DOHH2 (cell line): Measurements from ENCODE around the gene CHCHD1.

Experiments
- H3F3A ChIP-seq: fragments of 200-600 bp; sonication (generic), shearing (Covaris generic); 2 replicates; pipeline ENCODE4 v1.6.0; 2016; ENCODE audit warnings: antibody characterized with exemption, mild to moderate bottlenecking; ENCODE audit not compliant: control insufficient read depth, insufficient read depth
- H3K27ac ChIP-seq: fragments of 200-600 bp; sonication (generic); 2 replicates; pipeline ENCODE4 v1.5.1; 2014; ENCODE audit warnings: low read depth, mild to moderate bottlenecking, low read length, moderate library complexity
- H3K27me3 ChIP-seq: fragments of 200-600 bp; sonication (generic); 2 replicates; pipeline ENCODE4 v1.6.1; 2014; ENCODE audit warnings: mild to moderate bottlenecking, low read length, mixed read lengths; ENCODE audit not compliant: control insufficient read depth
- H3K36me3 ChIP-seq: fragments of 200-600 bp; sonication (generic); 2 replicates; pipeline ENCODE4 v1.6.1; 2014; ENCODE audit warnings: mild to moderate bottlenecking, low read length, moderate library complexity, mixed read lengths; ENCODE audit not compliant: control insufficient read depth
- H3K4me1 ChIP-seq: fragments of 200-600 bp; sonication (generic); 2 replicates; pipeline ENCODE4 v1.6.1; 2014; ENCODE audit warnings: mild to moderate bottlenecking, low read length, mixed read lengths; ENCODE audit not compliant: control insufficient read depth
- H3K4me2 ChIP-seq: fragments of 200-600 bp; sonication (generic); 2 replicates; pipeline ENCODE4 v1.6.0; 2014; ENCODE audit warnings: mild to moderate bottlenecking, low read length, moderate library complexity
- H3K4me3 ChIP-seq: fragments of 200-600 bp; sonication (generic); 2 replicates; pipeline ENCODE4 v1.5.1; 2014; ENCODE audit warnings: mild to moderate bottlenecking, low read length, mixed read lengths
- H3K79me2 ChIP-seq: fragments of 200-600 bp; sonication (generic); 2 replicates; pipeline ENCODE4 v1.6.1; 2014; ENCODE audit warnings: mild to moderate bottlenecking, low read length, mixed read lengths; ENCODE audit not compliant: control insufficient read depth
- H3K9me2 ChIP-seq: fragments of 200-600 bp; sonication (generic); replicated peaks from 2 replicates; pipeline ENCODE4 v1.6.1; 2014; ENCODE audit warnings: mild to moderate bottlenecking, low read length, mixed read lengths; ENCODE audit not compliant: control insufficient read depth
- H3K9me3 ChIP-seq: fragments of 200-600 bp; sonication (generic); 2 replicates; pipeline ENCODE4 v1.6.1; 2014; ENCODE audit warnings: antibody characterized with exemption, low read length, mixed read lengths; ENCODE audit not compliant: control insufficient read depth, insufficient read depth
- H4K20me1 ChIP-seq: fragments of 200-600 bp; sonication (generic); 2 replicates; pipeline ENCODE4 v1.6.0; 2014; ENCODE audit warnings: low read depth, mild to moderate bottlenecking, antibody characterized with exemption, low read length, moderate library complexity; ENCODE audit not compliant: control insufficient read depth, insufficient read depth
- CTCF ChIP-seq: fragments of 200-600 bp; sonication (generic); IDR thresholded peaks from one replicate; pipeline ENCODE4 v1.5.1; 2014; ENCODE audit warnings: antibody characterized with exemption, mild to moderate bottlenecking, low read depth, low read length; ENCODE audit not compliant: poor library complexity, severe bottlenecking
- EZH2phosphoT487 ChIP-seq: fragments of 200-600 bp; sonication (generic); IDR thresholded peaks from 2 replicates; pipeline ENCODE4 v1.6.1; 2017; ENCODE audit warnings: borderline replicate concordance, mild to moderate bottlenecking, antibody characterized with exemption, low read length, moderate library complexity, mixed read lengths

The CHCHD1 gene

DNA sequence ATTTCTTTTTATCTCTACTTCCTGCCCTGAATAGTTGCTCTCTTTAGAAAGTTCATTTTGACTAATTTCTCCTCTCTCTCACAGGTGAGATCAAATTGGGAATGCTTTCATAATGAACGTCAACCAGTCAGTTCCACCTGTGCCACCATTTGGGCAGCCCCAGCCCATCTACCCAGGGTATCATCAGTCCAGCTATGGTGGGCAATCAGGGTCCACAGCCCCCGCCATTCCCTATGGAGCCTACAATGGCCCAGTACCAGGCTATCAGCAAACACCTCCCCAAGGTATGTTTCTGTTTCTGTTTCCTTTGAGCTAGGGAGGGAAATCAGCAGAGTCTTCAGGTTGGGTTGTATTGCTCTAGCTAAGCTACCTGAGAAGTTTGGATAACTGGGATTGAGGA is 35.1 kb upstream of the CHCHD1 start:
- H3K4me2 ChIP-seq = no peak overlapping the region

GRCh38 chr10:73750819-73751218 is 31.0 kb upstream of the CHCHD1 start:
- Histone ChIP-seq H3K36me3 (peaks cover 62% of the 10 kb centered on the region), H3K9me2 (no peaks in the 10 kb centered on the region), H3F3A (no peaks in the 10 kb centered on the region), H3K79me2 (peaks cover 34% of the 10 kb centered on the region), H4K20me1 (no peaks in the 10 kb centered on the region; the same call in 1 of the 2 replicates), H3K9me3 (no peaks in the 10 kb centered on the region), H3K27ac (no peak overlapping the region), H3K4me3 (no peak overlapping the region), H3K4me2 (no peak overlapping the region), H3K4me1 (no peaks in the 10 kb centered on the region), H3K27me3 (no peaks in the 10 kb centered on the region)
- TF ChIP-seq EZH2phosphoT487 (no peak), CTCF (no peak)

More for the DNA sequence above, 35.1 kb upstream of the CHCHD1 start:
- Histone ChIP-seq H3K4me3 (no peak overlapping the region), H3K9me2 (no peaks in the 10 kb centered on the region), H3K27ac (no peak overlapping the region), H4K20me1 (no peaks in the 10 kb centered on the region; the same call in 1 of the 2 replicates), H3F3A (no peaks in the 10 kb centered on the region), H3K4me1 (peaks cover 26% of the 10 kb centered on the region), H3K79me2 (peaks cover 73% of the 10 kb centered on the region), H3K36me3 (peaks cover 56% of the 10 kb centered on the region), H3K27me3 (no peaks in the 10 kb centered on the region), H3K9me3 (no peaks in the 10 kb centered on the region)
- no peak for TF ChIP-seq EZH2phosphoT487

DNA sequence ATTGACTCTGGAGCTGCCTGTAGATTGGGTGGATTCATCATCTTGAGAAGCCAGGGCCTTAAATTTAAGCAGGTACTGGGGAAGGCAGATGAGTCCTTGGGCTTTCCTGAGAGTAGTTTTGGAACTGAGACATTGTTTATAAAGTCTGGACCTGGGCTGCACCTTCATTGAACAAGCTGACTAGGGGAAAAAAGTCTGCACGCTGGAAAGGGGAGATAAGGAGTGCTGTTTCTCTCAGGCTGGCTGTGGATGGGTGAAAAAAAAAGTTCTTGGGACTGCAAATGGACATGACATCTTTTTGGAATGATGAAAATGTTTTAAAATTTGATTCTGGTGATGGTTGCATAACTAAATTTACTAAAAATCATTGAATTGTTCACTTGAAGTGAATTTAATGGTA is 25.7 kb upstream of the CHCHD1 start:
- Histone ChIP-seq H3K9me2 (no peaks in the 10 kb centered on the region), H3K4me1 (peaks cover 17% of the 10 kb centered on the region), H3K36me3 (peaks cover 60% of the 10 kb centered on the region), H3K4me3 (no peak overlapping the region), H3K27ac (no peak overlapping the region), H3K9me3 (no peaks in the 10 kb centered on the region), H3F3A (no peaks in the 10 kb centered on the region), H3K4me2 (no peak overlapping the region), H4K20me1 (no peaks in the 10 kb centered on the region), H3K27me3 (no peaks in the 10 kb centered on the region), H3K79me2 (peaks cover 4% of the 10 kb centered on the region; the same call in 1 of the 2 replicates)
- TF ChIP-seq CTCF = no peak
- TF ChIP-seq EZH2phosphoT487 = no peak

GRCh38 chr10:73758704-73759511 is 22.9 kb upstream of the CHCHD1 start:
- Histone ChIP-seq H3K27me3 (no peaks in the 10 kb centered on the region), H3F3A (no peaks in the 10 kb centered on the region), H3K36me3 (peaks cover 63% of the 10 kb centered on the region), H3K4me1 (peaks cover 17% of the 10 kb centered on the region), H3K4me3 (no peak overlapping the region), H3K9me2 (no peaks in the 10 kb centered on the region), H3K9me3 (no peaks in the 10 kb centered on the region), H4K20me1 (no peaks in the 10 kb centered on the region), H3K79me2 (peaks cover 4% of the 10 kb centered on the region; the same call in 1 of the 2 replicates), H3K27ac (no peak overlapping the region), H3K4me2 (no peak overlapping the region; the same call in 1 of the 2 replicates)
- TF ChIP-seq CTCF (no peak), EZH2phosphoT487 (no peak)
